ENCODE data around the gene TMEM217. TPM values are rescaled to one million over a fixed set of nuclear protein-coding genes. Genes with fewer than 3 reads are reported as not detected.

The TMEM217 gene
- polyA plus RNA-seq, 12 donors = 0.59 to 2.2 (median 0.92) TPM; not detected in 2

DNA sequence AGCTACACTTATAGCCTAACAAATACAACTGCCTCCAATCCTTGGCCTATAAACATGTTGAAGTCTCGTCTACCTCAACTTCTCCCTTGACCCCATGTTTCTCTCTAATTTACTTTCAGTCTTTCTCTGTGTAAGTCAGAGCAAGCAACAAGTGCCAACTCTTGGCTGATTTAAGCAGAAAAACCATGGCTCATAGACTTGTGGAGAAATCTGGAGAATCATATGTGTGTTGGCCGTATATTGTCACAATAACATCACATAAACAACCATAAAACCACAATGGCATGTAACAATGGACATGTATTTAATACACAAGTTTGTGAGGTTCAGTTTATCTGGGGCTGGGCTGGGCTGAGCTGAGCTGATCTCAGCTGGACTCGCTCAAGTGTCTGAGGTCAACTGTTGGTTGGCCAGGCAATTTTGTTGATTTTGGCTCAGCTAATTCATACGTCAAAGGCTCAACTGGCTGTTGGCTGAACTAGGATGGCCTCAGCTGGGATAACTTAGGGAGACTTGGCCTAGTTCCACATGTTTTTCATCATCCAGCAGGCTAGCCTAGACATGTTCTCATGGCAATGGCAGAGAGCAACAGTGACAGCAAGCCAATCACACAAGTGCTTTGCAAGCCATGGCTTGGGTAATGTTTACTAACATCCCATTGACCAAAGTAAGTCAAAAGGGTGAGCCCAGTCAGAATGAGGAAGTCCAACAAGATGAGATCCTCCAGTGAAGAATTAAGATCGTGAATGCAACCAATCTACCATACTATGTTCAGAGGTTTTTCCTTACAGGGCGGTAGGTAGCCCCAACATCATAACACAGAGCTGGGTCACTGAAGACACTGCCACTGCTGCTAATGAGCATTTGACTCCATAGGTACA, 13.3 kb downstream of the TMEM217 start:
- DNase-seq = peak; percentile 97

DNA sequence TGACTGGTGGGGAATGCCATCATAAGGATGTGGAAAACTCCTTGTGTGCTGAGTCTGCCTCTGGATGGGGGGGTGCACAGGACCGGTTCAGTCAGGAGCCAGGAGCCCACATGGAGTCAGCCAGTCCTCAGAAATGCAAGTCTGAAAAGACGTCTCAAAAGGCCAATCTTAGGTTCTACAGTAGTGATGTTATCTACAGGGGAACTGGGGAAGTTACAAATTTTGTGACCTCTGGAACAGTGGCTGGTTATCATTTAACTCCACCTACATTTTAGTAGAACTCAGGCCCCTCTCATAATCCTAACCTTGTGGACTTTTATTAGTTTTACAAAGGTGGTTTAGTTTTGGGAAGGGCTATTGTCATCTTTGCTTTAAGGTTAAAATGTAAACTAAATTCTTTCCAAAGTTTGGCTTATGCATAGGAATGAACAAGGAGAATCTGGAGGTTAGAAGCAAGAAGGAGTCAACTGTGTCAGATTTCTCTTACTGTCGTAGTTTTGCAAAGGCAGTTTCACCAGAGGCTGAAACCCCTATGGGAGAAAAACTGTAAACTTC, 14.1 kb downstream of the TMEM217 start:
- DNase-seq = no peak

DNA sequence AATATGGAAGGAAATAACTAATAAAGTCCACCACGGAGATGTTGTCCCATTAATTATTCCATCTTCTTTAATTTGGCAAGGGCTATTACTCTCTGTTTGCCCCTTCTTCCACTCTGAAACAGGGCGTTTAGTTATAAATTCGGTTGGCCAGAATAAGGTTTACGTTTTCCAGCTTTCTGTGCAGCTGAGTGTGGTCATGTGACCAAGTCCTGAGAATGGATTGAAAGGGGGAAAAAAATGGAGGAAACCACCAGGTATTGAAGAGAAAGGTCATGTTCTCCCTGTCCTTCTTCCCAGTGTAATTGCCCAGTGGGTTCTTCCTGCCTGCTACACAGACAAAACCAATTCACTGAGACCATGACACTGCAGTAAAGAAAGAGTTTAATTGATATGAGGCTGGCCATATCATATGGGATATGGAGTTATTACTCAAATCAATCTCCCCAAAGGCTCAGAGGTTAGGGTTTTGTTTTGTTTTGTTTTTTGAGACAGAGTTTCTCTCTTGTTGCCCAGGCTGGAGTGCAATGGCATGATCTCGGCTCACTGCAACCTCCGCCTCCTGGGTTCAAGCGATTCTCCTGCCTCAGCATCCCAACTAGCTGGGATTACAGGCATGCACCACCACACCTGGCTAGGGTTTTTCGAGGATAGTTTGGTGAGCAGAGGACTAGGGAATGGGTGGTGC, 14.7 kb downstream of the TMEM217 start:
- DNase-seq = no peak

DNA sequence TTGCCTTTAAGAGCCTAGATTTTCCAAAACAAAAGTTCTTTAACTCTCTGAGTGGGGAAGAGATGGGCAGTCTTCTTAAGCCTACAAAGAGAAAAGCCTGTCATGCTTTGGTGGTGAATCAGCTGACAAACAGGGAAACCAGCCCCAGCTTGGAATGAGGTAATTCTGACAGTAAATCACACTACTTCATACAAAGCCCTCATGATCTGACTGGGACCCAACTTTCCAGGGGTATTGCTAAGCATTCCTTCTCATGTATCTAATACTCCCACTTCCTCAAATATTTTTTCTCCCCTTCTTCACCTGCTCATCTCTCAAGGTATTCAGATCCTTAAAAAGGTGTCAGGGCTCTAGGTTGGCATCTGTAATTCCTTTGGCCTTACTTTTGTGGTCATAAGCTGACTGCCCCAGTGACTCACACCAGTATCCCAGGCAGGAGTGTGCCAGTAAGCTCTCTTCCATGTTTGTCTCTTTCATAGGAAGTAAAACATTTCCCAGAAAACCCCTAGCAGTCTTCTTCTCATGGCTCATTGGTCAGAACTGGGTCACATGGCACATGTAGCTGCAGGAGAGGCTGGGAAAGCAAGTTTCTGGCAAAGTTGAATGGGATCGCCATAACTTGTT, 15.4 kb downstream of the TMEM217 start:
- no peak for DNase-seq

DNA sequence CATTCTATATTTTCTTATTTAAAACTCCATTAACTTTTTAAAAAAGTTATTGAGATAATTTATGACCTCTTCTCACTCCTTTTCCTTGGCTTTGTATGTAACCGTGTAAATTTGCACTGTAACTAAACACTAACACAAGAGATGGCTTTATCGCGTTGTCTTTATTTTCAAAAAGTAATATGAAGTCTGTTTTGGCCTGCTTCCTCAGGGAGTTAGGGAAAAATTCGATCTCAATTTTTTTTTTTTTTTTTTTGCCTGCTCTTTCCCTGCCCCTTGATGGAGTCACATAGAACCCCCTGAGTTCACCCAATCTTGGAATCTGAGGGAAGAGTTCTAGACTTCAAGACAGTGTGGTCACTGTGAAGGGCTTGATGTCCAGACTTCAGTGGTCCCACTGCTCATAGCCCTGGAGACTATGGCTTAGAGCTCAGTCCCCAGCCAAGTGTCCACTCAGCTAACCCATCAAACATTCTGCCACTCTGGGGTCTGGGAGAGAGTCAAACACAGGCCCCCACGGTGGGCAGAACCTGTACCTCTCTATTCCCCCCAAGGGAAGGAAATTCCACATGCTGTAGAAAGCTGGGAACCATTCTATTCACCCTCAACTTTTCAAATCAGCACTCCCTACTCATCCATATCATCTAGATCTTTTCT, 16.0 kb downstream of the TMEM217 start:
- DNase-seq = no peak

GRCh38 chr6:37241131-37241530, 16.8 kb downstream of the TMEM217 start:
- no peak for DNase-seq

DNA sequence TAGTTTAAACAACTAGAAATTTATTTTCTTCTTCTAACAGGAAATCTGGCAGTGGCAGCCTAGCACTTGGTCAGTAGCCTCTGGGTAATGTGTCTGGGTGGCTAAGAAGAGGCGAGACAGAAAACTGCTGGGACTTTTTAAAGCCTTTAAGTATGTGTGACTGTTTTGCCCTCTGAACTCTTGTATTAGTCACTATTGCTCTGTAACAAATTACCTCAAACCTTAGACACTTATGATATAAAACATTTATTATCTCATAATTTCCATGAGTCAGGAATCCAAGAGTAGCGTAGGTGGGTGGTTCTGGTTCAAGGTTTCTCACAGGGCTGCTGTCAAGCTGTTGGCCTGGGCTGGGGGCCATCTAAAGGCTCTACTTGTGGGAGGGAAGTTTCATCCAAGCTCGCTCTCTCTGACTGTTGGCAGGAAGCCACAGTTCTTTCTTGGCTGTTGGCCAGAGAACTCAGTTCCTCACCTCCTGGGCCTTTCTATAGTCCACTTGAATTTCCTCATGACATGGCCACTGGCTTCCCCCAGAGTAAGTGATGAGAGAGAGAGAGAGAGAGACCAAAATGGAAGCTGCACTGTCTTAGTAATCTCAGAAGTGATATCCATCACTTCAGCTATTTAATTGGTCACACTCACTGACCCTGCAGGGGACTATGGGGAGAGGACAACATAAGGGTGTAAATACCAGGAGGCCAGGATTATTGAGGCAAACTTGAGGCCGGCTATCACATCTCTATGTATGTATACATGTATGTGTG, 17.8 kb downstream of the TMEM217 start:
- DNase-seq = peak; percentile 95

DNA sequence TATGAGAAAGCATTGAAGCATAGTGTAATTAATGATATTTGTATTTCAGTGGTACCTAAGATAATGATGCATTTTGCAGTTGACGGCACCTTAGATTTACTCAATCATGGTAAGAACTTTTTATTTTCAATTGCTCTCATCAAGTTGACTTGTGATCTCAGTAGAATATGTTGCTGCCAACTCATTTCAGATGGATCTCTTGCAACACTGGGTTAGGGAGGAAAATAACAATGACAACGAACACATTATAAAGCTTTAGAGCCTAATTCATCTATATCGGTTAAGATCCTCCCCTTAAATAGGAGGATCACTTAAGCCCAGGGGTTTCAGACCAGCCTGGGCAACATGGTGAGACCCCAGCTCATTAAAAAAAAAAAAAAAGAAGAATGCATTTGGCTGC, 18.4 kb downstream of the TMEM217 start:
- no peak for DNase-seq

DNA sequence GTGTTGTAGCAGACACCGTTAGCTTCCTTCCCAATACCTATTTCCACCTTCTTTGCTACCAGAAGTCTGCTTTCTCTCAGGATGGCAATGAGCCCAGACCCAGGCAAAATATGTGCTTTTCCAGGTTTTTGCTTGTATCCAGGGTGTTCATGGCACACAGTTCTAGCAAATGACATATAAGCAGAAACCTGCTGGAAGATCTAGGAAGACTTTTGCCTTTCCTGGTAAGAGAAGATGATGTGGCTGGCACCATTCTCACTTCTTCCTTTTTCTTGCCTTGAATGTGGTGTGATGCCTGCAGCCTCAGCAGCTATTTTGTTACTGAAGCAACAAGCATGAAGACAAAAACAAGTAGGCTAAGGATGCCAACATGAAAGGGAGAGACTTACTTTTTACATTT, 19.6 kb downstream of the TMEM217 start:
- DNase-seq = no peak

DNA sequence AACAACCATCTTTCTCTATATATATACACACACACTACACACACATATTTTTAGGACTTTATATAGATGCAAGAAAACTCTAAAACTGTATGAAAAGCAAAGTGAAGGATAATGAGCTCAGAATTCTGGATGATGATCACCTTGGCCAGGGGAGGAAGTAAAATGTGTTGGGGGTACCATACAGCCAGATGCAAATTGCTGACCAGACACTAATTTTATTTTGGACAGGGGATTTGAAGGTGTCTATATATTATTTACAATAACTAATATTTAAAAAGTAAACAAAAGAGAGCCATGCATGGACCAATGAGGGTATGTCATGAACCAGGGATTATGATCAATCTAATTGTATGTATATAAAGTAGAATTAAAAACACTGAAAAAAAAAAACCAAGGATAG, 20.2 kb downstream of the TMEM217 start:
- DNase-seq = no peak

- no peak for DNase-seq
Measured at GRCh38 chr6:37236921-37237320, 21.0 kb downstream of the TMEM217 start.

DNA sequence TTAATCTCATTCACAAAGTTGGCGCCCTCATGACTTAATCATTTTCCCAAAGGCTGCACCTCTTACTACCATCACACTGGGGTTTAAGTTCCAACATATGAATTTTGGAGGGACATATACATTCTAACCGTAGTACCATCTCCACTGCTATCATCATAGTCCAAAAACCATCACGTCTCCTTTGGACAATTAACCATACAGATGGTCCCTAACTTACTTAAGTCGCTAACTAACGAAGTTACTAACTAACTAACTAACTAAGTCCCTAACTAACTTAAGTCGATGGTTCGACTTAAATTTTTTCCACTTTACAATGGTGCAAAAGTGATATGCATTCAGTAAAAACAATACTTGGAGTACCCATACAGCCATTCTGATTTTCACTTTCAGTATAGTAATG, 24.4 kb downstream of the TMEM217 start:
- no peak for DNase-seq

- DNase-seq = no peak
Measured at GRCh38 chr6:37232430-37233017, 25.4 kb downstream of the TMEM217 start.

DNA sequence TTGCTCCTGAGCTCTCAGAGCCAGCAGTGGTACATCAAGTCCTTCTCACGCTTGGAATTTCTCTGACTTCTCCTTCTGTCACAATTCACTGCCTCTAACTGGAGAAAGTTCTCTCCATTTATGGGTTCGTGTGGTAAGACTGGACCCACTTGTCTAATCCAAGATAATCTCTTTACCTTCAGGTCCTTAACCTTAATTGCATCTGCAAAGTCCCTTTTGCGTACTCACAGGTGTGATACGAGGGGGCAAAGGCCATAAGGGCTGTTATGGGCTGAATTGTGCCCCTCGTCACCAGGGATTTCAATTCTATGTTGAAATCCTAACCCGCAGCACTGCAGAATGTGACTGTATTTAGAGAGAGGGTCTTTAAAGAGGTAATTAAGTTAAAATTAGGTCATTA, 27.8 kb downstream of the TMEM217 start:
- no peak for DNase-seq

GRCh38 chr6:37225350-37226169, 32.4 kb downstream of the TMEM217 start:
- DNase-seq = no peak

GRCh38 chr6:37222992-37223391, 35.0 kb downstream of the TMEM217 start:
- DNase-seq = no peak

DNA sequence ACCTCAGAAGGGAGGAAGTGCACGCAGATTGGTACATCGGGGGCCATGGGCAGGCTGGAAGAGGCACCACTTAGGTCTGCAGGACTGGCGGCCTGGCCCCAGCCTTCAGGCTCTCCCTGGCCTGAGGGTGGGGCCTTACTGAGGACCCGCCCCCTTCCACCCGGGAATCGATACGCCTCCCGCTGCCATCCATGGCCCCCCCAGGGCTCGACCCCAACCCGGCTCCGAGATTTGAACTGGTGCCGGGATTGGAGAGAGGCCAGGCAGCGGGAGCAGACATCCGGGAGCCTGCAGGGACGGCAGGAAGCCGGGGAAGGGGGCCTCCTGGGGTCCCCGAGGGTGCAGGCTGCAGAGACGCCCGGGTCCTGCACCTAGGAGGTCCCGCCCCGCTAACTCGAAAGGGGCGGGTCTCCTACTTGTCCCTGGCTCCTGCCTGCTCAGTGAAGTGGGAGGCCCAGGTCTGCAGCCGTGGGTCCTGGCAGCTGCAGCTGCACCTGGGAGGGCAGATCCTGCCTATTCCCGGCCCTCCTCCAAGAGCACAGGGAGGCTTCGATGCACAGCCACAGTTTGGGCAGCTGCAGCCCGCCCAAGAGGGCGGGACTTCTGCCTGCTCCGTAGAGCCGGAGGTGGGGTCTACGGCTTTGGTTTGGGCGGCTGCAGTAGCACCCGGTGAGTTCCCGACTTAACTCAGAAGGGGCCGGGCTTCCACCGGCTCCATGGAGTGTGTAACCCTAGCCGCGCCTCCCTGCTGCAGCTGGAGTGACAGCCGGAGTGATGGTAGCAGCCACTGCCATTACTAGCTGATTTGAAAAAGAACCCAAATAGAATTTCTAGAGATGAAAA, 35.6 kb downstream of the TMEM217 start:
- DNase-seq = peak; percentile 79

- no peak for DNase-seq
Measured at GRCh38 chr6:37221585-37222124, 36.3 kb downstream of the TMEM217 start.

DNA sequence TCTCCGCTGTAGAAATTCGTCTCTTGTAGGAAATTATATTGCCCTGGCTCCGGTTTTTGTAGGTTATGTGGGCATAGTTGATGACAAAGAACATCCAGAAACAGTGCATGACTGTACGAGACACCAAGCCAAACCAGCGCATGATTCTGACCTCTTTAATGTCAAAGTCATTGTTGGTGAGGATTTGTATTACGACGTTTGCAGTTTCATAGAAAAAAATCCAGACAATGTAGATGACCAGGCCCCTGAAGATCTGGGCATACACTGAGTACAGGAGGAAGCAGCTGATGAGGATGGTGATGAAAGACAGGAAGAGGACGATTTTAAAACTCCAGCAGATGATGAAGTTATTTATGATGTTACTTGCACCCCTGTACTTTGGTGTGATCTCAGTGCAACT, 39.4 kb downstream of the TMEM217 start:
- no peak for DNase-seq
